Activated T-helper 17 cell treated with anti-CD3 and anti-CD28 coated beads, Interleukin-2, amount 50 U/mL, for 72 hours (primary cell): ENCODE results near the gene KCND3. TPM values are rescaled to one million over a fixed set of nuclear protein-coding genes. Genes with fewer than 3 reads are reported as not detected.

Source experiments
- ATAC-seq: fragments of 150-1000 bp; cut with Tn5 transposase; replicated peaks from 2 replicates; pipeline ENCODE4 v1.10.0; 2021; ENCODE audit warnings: mild to moderate bottlenecking, moderate library complexity
- H3K27ac Mint-ChIP-seq: one replicate; pipeline ENCODE4 v1.8.0; 2022; ENCODE audit warnings: mixed read lengths
- H3K27me3 Mint-ChIP-seq: one replicate; pipeline ENCODE4 v1.8.0; 2022; ENCODE audit warnings: mixed read lengths
- H3K36me3 Mint-ChIP-seq: one replicate; pipeline ENCODE4 v1.8.0; 2022; ENCODE audit warnings: low read depth, mild to moderate bottlenecking, mixed read lengths
- H3K4me1 Mint-ChIP-seq: one replicate; pipeline ENCODE4 v1.8.0; 2022; ENCODE audit warnings: mixed read lengths
- H3K4me3 Mint-ChIP-seq: one replicate; pipeline ENCODE4 v1.8.0; 2022; ENCODE audit warnings: mild to moderate bottlenecking, mixed read lengths
- H3K9me3 Mint-ChIP-seq: one replicate; pipeline ENCODE4 v1.8.0; 2022; ENCODE audit warnings: mixed read lengths
- total RNA-seq, 2 donors: library from RNA; stranded (reverse); gene quantifications; one replicate each; pipeline ENCODE4 v1.2.3, GENCODE V29; 2022

The KCND3 gene
- total RNA-seq, 2 donors from 2014 or later = not detected

- H3K9me3 Mint-ChIP-seq = no peaks in the 10 kb centered on the region
- H3K27ac Mint-ChIP-seq = no peak overlapping the region
- no peak for ATAC-seq
Observed at GRCh38 chr1:111852261-111852721, 137.2 kb downstream of the KCND3 start.

GRCh38 chr1:111851552-111851951 is 137.9 kb downstream of the KCND3 start:
- no peaks in the 10 kb centered on the region for H3K9me3 Mint-ChIP-seq
- H3K27ac Mint-ChIP-seq = no peak overlapping the region
- peaks cover 32% of the 10 kb centered on the region for H3K27me3 Mint-ChIP-seq
- H3K4me3 Mint-ChIP-seq = no peak overlapping the region
- H3K4me1 Mint-ChIP-seq = no peaks in the 10 kb centered on the region
- ATAC-seq = no peak
- no peaks in the 10 kb centered on the region for H3K36me3 Mint-ChIP-seq

More at GRCh38 chr1:111852261-111852721, 137.2 kb downstream of the KCND3 start:
- peaks cover 37% of the 10 kb centered on the region for H3K27me3 Mint-ChIP-seq
- no peaks in the 10 kb centered on the region for H3K4me1 Mint-ChIP-seq
- H3K4me3 Mint-ChIP-seq = no peak overlapping the region
- no peaks in the 10 kb centered on the region for H3K36me3 Mint-ChIP-seq

- Mint-ChIP-seq H3K4me3 (no peak overlapping the region), H3K27ac (peak overlapping the region; percentile 26), H3K9me3 (no peaks in the 10 kb centered on the region), H3K27me3 (peaks cover 32% of the 10 kb centered on the region), H3K36me3 (no peaks in the 10 kb centered on the region), H3K4me1 (no peaks in the 10 kb centered on the region)
- no peak for ATAC-seq
Observed at GRCh38 chr1:111850109-111850508, 139.4 kb downstream of the KCND3 start.

GRCh38 chr1:111848852-111849545 is 140.5 kb downstream of the KCND3 start:
- no peaks in the 10 kb centered on the region for H3K9me3 Mint-ChIP-seq
- no peak overlapping the region for H3K27ac Mint-ChIP-seq
- no peak overlapping the region for H3K4me3 Mint-ChIP-seq
- no peaks in the 10 kb centered on the region for H3K4me1 Mint-ChIP-seq
- no peak for ATAC-seq
- peaks cover 38% of the 10 kb centered on the region for H3K27me3 Mint-ChIP-seq
- no peaks in the 10 kb centered on the region for H3K36me3 Mint-ChIP-seq

- Mint-ChIP-seq H3K4me3 (no peak overlapping the region), H3K4me1 (no peaks in the 10 kb centered on the region), H3K36me3 (no peaks in the 10 kb centered on the region), H3K27ac (no peak overlapping the region), H3K9me3 (no peaks in the 10 kb centered on the region), H3K27me3 (peaks cover 28% of the 10 kb centered on the region)
- no peak for ATAC-seq
Observed at GRCh38 chr1:111847466-111847865, 142.0 kb downstream of the KCND3 start.

- Mint-ChIP-seq H3K4me3 (no peak overlapping the region), H3K27ac (no peak overlapping the region), H3K9me3 (no peaks in the 10 kb centered on the region), H3K27me3 (peaks cover 28% of the 10 kb centered on the region), H3K4me1 (no peaks in the 10 kb centered on the region), H3K36me3 (no peaks in the 10 kb centered on the region)
- no peak for ATAC-seq
Observed at GRCh38 chr1:111846842-111847241, 142.6 kb downstream of the KCND3 start.

- Mint-ChIP-seq H3K27me3 (peaks cover 16% of the 10 kb centered on the region), H3K36me3 (no peaks in the 10 kb centered on the region), H3K4me3 (no peak overlapping the region), H3K4me1 (no peaks in the 10 kb centered on the region), H3K9me3 (no peaks in the 10 kb centered on the region), H3K27ac (no peak overlapping the region)
- no peak for ATAC-seq
Observed at GRCh38 chr1:111843177-111843576, 146.3 kb downstream of the KCND3 start.

GRCh38 chr1:111842411-111842810 is 147.1 kb downstream of the KCND3 start:
- no peak overlapping the region for H3K4me3 Mint-ChIP-seq
- H3K27ac Mint-ChIP-seq = no peak overlapping the region
- H3K27me3 Mint-ChIP-seq = peaks cover 16% of the 10 kb centered on the region
- H3K9me3 Mint-ChIP-seq = no peaks in the 10 kb centered on the region
- ATAC-seq = no peak
- no peaks in the 10 kb centered on the region for H3K36me3 Mint-ChIP-seq
- no peaks in the 10 kb centered on the region for H3K4me1 Mint-ChIP-seq

GRCh38 chr1:111841746-111842145 is 147.7 kb downstream of the KCND3 start:
- Mint-ChIP-seq H3K27me3 (peaks cover 16% of the 10 kb centered on the region), H3K27ac (no peak overlapping the region), H3K4me3 (no peak overlapping the region), H3K4me1 (no peaks in the 10 kb centered on the region), H3K36me3 (no peaks in the 10 kb centered on the region), H3K9me3 (no peaks in the 10 kb centered on the region)
- ATAC-seq = no peak

GRCh38 chr1:111841189-111841588 is 148.3 kb downstream of the KCND3 start:
- Mint-ChIP-seq H3K27me3 (peaks cover 16% of the 10 kb centered on the region), H3K4me3 (no peak overlapping the region), H3K4me1 (no peaks in the 10 kb centered on the region), H3K36me3 (no peaks in the 10 kb centered on the region), H3K9me3 (no peaks in the 10 kb centered on the region), H3K27ac (no peak overlapping the region)
- no peak for ATAC-seq

GRCh38 chr1:111837393-111837792 is 152.1 kb downstream of the KCND3 start:
- no peak for ATAC-seq
- H3K4me3 Mint-ChIP-seq = no peak overlapping the region

GRCh38 chr1:111836111-111836510 is 153.4 kb downstream of the KCND3 start:
- Mint-ChIP-seq H3K4me1 (no peaks in the 10 kb centered on the region), H3K4me3 (no peak overlapping the region), H3K36me3 (no peaks in the 10 kb centered on the region), H3K27ac (no peak overlapping the region), H3K9me3 (peaks cover 4% of the 10 kb centered on the region), H3K27me3 (peaks cover 10% of the 10 kb centered on the region)
- no peak for ATAC-seq

More at GRCh38 chr1:111837393-111837792, 152.1 kb downstream of the KCND3 start:
- Mint-ChIP-seq H3K27ac (no peak overlapping the region), H3K36me3 (no peaks in the 10 kb centered on the region), H3K9me3 (peaks cover 4% of the 10 kb centered on the region), H3K27me3 (peaks cover 4% of the 10 kb centered on the region), H3K4me1 (no peaks in the 10 kb centered on the region)

GRCh38 chr1:111835514-111835913 is 154.0 kb downstream of the KCND3 start:
- no peak overlapping the region for H3K27ac Mint-ChIP-seq
- H3K36me3 Mint-ChIP-seq = no peaks in the 10 kb centered on the region
- no peak overlapping the region for H3K4me3 Mint-ChIP-seq
- H3K9me3 Mint-ChIP-seq = peaks cover 4% of the 10 kb centered on the region
- H3K27me3 Mint-ChIP-seq = peaks cover 10% of the 10 kb centered on the region
- no peak for ATAC-seq
- no peaks in the 10 kb centered on the region for H3K4me1 Mint-ChIP-seq

- no peak for ATAC-seq
- H3K4me3 Mint-ChIP-seq = no peak overlapping the region
- H3K36me3 Mint-ChIP-seq = no peaks in the 10 kb centered on the region
- H3K4me1 Mint-ChIP-seq = no peaks in the 10 kb centered on the region
- peaks cover 11% of the 10 kb centered on the region for H3K27me3 Mint-ChIP-seq
- H3K9me3 Mint-ChIP-seq = peaks cover 4% of the 10 kb centered on the region
- no peak overlapping the region for H3K27ac Mint-ChIP-seq
Observed at GRCh38 chr1:111834956-111835355, 154.5 kb downstream of the KCND3 start.

- ATAC-seq = no peak
- H3K27me3 Mint-ChIP-seq = peaks cover 21% of the 10 kb centered on the region
- H3K36me3 Mint-ChIP-seq = no peaks in the 10 kb centered on the region
- H3K4me1 Mint-ChIP-seq = no peaks in the 10 kb centered on the region
- H3K9me3 Mint-ChIP-seq = peaks cover 4% of the 10 kb centered on the region
- no peak overlapping the region for H3K4me3 Mint-ChIP-seq
- H3K27ac Mint-ChIP-seq = no peak overlapping the region
Observed at GRCh38 chr1:111833334-111833733, 156.1 kb downstream of the KCND3 start.
